Thoracic aorta (tissue), 2 donors: ENCODE measurements around the gene ZNF408. TPM values are rescaled to one million over a fixed set of nuclear protein-coding genes. Genes with fewer than 3 reads are reported as not detected.

ENCODE experiments used
- ATAC-seq: fragments of 150-250 bp; one replicate; pipeline ENCODE4 v1.8.0; 2017; ENCODE audit warnings: low read depth; ENCODE audit not compliant: insufficient number of reproducible peaks, low FRiP score
- DNase-seq: peaks from one replicate; pipeline ENCODE4 v3.0.0-alpha.2; 2020; ENCODE audit warnings: low spot score
- H3K27ac ChIP-seq, 2 donors: fragments of 200-600 bp; sonication (generic); 1 replicate in 1 of 2; 2 replicates in 1 of 2; pipeline ENCODE4 v1.5.1; 2016; ENCODE audit warnings: mild to moderate bottlenecking in 2 of 2, moderate library complexity in 2 of 2
- H3K27me3 ChIP-seq: fragments of 200-600 bp; sonication (generic); replicated peaks from 2 replicates; pipeline ENCODE4 v1.6.0; 2016; ENCODE audit warnings: mild to moderate bottlenecking; ENCODE audit not compliant: insufficient read depth
- H3K36me3 ChIP-seq: fragments of 200-600 bp; sonication (generic); one replicate; pipeline ENCODE4 v1.5.1; 2016
- H3K4me1 ChIP-seq, 2 donors: fragments of 200-600 bp; sonication (generic); 1 replicate in 1 of 2; 2 replicates in 1 of 2; pipeline versions ENCODE4 v1.5.1 to v1.6.0; 2016; ENCODE audit warnings: low read depth in 2 of 2, mild to moderate bottlenecking in 1 of 2; ENCODE audit not compliant: control insufficient read depth in 1 of 2
- H3K4me3 ChIP-seq: fragments of 200-600 bp; sonication (generic); 2 replicates; pipeline ENCODE4 v1.5.1; 2016; ENCODE audit warnings: mild to moderate bottlenecking
- H3K9me3 ChIP-seq: fragments of 200-600 bp; sonication (generic); 2 replicates; pipeline ENCODE4 v1.5.1; 2016
- total RNA-seq, 2 donors: library from RNA; depleted of rRNA; stranded (reverse); fragments of >200 nt; gene quantifications; one replicate each; pipeline versions ENCODE4 v1.1.0 to v1.2.3, GENCODE V29; 2016
- TF ChIP-seq, protein P1 (sequence below): fragments of 200-600 bp; sonication (generic); IDR thresholded peaks from one replicate; pipeline ENCODE4 v1.5.1; 2019; ENCODE audit warnings: antibody characterized with exemption

Gene ZNF408
- total RNA-seq, 2 donors from 2014 or later = 5.9 to 11.9 TPM

DNA sequence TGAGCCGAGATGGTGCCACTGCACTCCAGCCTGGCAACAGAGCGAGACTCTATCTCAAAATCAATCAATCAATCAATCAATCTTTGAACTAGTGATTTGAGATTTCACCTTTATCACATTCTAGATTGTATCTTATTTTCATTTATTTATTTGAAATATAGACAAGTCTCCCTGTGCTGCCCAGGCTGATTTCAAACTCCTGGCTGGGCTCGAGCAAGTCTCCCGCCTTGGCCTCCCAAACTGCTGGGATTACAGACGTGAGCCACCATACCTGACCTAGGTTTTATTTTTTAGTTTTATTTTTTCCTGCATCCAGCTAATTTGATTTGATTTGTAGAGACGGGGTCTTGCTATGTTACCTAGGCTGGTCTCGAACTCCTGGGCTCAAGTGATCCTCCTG, 35.3 kb downstream of the ZNF408 start:
- Histone ChIP-seq H3K4me3 (no peak overlapping the region), H3K9me3 (no peaks in the 10 kb centered on the region), H3K27me3 (no peaks in the 10 kb centered on the region), H3K36me3 (no peaks in the 10 kb centered on the region), H3K4me1 (peaks cover 3 to 9% of the 10 kb centered on the region in 2 donors), H3K27ac (peak overlapping the region; percentile 51 to 61)
- DNase-seq (no peak), ATAC-seq (no peak)
- TF ChIP-seq, protein P1, sequence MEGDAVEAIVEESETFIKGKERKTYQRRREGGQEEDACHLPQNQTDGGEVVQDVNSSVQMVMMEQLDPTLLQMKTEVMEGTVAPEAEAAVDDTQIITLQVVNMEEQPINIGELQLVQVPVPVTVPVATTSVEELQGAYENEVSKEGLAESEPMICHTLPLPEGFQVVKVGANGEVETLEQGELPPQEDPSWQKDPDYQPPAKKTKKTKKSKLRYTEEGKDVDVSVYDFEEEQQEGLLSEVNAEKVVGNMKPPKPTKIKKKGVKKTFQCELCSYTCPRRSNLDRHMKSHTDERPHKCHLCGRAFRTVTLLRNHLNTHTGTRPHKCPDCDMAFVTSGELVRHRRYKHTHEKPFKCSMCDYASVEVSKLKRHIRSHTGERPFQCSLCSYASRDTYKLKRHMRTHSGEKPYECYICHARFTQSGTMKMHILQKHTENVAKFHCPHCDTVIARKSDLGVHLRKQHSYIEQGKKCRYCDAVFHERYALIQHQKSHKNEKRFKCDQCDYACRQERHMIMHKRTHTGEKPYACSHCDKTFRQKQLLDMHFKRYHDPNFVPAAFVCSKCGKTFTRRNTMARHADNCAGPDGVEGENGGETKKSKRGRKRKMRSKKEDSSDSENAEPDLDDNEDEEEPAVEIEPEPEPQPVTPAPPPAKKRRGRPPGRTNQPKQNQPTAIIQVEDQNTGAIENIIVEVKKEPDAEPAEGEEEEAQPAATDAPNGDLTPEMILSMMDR = no peak

DNA sequence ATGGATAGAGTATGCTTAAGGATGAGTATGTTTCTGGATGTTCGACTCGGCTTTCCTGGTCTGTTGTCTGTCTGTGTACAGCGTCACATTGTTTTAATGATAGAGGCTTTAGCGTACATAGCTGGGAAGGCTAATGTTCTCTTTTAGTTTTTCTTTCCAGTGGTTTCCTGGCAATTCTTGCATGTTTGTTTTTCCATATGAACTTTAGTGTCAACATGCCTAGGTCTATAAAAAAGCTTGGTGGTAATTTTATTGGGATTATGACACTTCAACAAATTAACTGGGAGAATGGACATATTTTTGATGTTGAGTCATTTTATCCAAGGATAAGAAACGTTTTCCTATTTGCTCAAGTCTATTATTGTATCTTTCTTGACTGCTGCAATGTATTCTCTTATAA, 35.8 kb downstream of the ZNF408 start:
- no peaks in the 10 kb centered on the region for H3K9me3 ChIP-seq
- ATAC-seq (no peak), DNase-seq (no peak)
- H3K27me3 ChIP-seq = no peaks in the 10 kb centered on the region
- no peaks in the 10 kb centered on the region for H3K36me3 ChIP-seq
- TF ChIP-seq, protein P1 = no peak
- H3K4me3 ChIP-seq = no peak overlapping the region
- peaks cover 3 to 9% of the 10 kb centered on the region in 2 donors for H3K4me1 ChIP-seq
- peak overlapping the region; percentile 51 to 61 for H3K27ac ChIP-seq

DNA sequence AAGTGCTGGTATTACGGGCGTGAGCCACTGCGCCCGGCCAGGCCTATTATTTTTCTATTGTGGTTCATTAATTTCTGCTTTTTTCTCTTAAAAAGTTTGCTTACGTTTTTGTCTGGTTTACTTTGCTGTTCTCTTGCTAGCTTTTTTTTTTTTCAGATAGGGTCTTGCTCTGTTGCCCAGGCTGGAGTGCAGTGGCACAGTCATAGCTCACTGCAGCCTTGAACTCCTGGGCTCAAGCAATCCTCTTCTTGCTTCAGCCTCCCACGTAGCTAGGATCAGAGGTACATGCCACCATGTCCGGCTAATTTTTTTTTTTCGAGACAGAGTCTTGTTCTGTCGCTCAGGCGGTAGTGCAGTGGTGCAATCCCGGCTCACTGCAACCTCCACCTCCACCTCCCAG, 36.9 kb downstream of the ZNF408 start:
- H3K36me3 ChIP-seq = no peaks in the 10 kb centered on the region
- no peaks in the 10 kb centered on the region for H3K9me3 ChIP-seq
- DNase-seq (no peak), ATAC-seq (no peak)
- H3K27ac ChIP-seq = no peak overlapping the region
- H3K4me3 ChIP-seq = no peak overlapping the region
- TF ChIP-seq, protein P1 = no peak
- H3K27me3 ChIP-seq = no peaks in the 10 kb centered on the region
- peaks cover 3 to 9% of the 10 kb centered on the region in 2 donors for H3K4me1 ChIP-seq

DNA sequence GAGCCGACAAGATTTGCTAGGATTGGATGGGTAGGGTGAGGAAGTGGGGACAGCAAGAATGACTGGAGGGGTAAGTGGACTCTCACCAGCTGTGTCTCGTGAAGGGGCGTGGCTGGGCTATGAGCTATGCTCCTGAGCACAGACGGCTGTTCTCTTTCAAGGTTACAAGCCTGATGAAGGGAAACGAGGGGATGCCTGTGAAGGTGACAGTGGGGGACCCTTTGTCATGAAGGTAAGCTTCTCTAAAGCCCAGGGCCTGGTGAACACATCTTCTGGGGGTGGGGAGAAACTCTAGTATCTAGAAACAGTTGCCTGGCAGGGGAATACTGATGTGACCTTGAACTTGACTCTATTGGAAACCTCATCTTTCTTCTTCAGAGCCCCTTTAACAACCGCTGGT, 38.1 kb downstream of the ZNF408 start:
- H3K27me3 ChIP-seq = no peaks in the 10 kb centered on the region
- H3K4me1 ChIP-seq = peaks cover 3 to 9% of the 10 kb centered on the region in 2 donors
- ATAC-seq (no peak), DNase-seq (no peak)
- H3K36me3 ChIP-seq = peaks cover 3% of the 10 kb centered on the region
- H3K27ac ChIP-seq = no peak overlapping the region
- TF ChIP-seq, protein P1 = no peak
- H3K9me3 ChIP-seq = no peaks in the 10 kb centered on the region
- no peak overlapping the region for H3K4me3 ChIP-seq

DNA sequence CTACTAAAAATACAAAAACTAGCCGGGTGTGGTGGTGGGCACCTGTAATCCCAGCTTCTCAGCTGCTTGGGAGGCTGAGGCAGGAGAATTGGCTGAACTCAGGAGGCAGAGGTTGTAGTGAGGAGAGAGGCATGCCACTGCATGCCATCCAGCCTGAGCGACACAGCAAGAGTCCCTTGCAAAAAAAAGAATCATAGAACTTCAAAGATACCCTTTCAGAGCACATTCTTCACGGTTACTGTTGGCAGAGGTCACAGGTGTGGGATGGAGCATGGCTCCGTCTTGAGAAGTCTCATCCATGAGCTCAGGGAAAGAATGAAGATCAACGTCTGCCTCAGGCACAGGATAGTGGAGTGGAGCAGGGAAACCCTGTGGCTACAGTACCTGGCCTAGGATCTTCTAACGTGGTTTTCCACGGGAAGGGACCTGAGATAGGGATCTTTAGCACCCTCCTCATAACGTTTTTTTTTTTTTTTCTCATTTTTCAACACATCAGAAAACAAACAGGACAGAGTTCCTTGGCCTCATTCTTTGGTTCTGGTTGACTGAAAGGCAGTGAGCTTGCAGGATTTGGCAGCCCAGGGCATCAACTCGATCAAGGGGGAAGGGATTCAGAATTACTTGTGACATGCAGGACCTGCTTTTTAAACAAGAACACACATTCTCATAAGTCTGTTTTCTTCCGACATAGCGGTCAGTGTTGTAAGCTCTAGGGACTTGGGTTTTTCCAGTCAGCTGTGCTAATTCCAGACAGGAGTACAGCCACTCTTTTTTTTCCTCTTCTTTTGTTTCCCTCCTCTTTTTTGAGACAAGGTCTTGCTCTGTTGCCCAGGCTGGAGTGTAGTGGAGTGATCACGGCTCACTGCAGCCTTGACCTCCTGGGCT, 41.0 kb downstream of the ZNF408 start:
- H3K9me3 ChIP-seq = no peaks in the 10 kb centered on the region
- peaks cover 3 to 4% of the 10 kb centered on the region in 2 donors for H3K4me1 ChIP-seq
- ATAC-seq = peak; percentile 66
- H3K27me3 ChIP-seq = no peaks in the 10 kb centered on the region
- H3K36me3 ChIP-seq = peaks cover 21% of the 10 kb centered on the region
- H3K27ac ChIP-seq = peak overlapping the region; percentile 10 to 80
- DNase-seq = no peak
- no peak overlapping the region for H3K4me3 ChIP-seq
- TF ChIP-seq, protein P1 = no peak
